ENCODE data around the gene NALCN.

- no peak for TF ChIP-seq CTCF (conservative IDR thresholded peaks at IDR 0.05; ENCODE audit: low read depth, low read length)
- TF ChIP-seq EZH2 (IDR thresholded peaks at IDR 0.05; ENCODE audit: borderline replicate concordance, low read depth, low read length, poor library complexity, severe bottlenecking) = no peak
Measured at GRCh38 chr13:101397742-101398141, 18.6 kb downstream of the NALCN start.
